NB4 (cell line): ENCODE data around the gene SH3GL1.

ENCODE experiments used
- CTCF ChIP-seq: IDR thresholded peaks from one replicate; pipeline ENCODE4 v1.5.1; 2012; ENCODE audit warnings: low read depth, low read length
- MYC ChIP-seq: IDR thresholded peaks from 2 replicates; pipeline ENCODE4 v1.6.1; 2011; ENCODE audit warnings: low read depth, low read length
- POLR2A ChIP-seq: IDR thresholded peaks from 2 replicates; pipeline ENCODE4 v1.6.1; 2011; ENCODE audit warnings: mild to moderate bottlenecking; ENCODE audit not compliant: insufficient read length; ENCODE audit errors: extremely low read depth
- TF ChIP-seq, protein P1 (sequence below): IDR thresholded peaks from 2 replicates; pipeline ENCODE4 v1.6.1; 2011; ENCODE audit warnings: low read depth, low read length

GRCh38 chr19:4361152-4362046 is 38.9 kb downstream of the SH3GL1 start:
- TF ChIP-seq CTCF (no peak), POLR2A (no peak), MYC (no peak)
- TF ChIP-seq, protein P1, sequence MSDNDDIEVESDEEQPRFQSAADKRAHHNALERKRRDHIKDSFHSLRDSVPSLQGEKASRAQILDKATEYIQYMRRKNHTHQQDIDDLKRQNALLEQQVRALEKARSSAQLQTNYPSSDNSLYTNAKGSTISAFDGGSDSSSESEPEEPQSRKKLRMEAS = no peak
